Lung microvascular endothelial cell (primary cell): ENCODE results near the gene OR2AE1. TPM values are rescaled to one million over a fixed set of nuclear protein-coding genes. Genes with fewer than 3 reads are reported as not detected.

Experiments used
- DNase-seq, 2 donors: peaks; one replicate each; pipeline versions ENCODE4 v3.0.0 to v3.0.0-alpha.2; 2010; ENCODE audit warnings: low read depth in 2 of 2
- total RNA-seq: library from RNA; depleted of rRNA; stranded (reverse); fragments of >200 nt; gene quantifications from 2 replicates; pipeline ENCODE4 v1.2.1, GENCODE V29; 2014

Gene OR2AE1
- total RNA-seq, 1 donor from 2014 or later, result not detected

DNA sequence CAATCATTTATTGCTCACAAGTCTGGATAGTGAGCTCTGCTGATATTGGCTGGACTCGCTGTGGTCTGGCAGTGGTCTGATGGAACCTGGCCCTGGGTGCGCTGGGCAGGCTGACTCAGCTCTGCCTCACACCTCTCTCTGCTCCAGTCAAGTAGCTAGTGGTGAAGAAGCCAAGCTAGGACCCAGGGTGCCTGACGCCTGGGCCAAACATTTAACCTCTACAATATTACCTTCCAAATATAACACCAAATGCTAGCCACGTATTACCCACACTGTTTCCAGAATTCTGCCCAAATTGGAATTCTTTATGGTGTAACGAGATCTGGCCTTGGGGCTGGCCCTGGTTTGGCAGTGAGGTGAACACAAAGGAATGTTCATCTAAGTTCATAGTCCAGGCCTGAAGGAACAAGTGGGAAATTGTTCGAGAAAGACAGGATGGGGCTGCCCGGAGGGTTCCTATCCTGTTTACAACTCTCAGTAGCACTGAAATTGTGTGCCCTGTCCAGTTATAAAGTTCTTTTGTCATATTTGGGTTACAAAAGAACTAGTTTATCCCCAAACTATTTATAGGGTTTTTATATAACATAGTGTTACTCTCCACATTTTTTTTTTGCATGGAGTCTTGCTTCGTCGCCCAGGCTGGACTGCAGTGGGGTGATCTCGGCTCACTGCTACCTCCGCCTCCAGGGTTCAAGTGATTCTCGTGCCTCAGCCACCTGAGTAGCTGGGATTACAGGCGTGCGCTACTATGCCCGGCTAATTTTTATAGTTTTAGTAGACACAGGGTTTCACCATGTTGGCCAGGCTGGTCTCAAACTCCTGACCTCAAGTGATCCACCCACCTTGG lies 16.3 kb downstream of the OR2AE1 start:
- DNase-seq, result peak in 1 of 2 donors; percentile 26

DNA sequence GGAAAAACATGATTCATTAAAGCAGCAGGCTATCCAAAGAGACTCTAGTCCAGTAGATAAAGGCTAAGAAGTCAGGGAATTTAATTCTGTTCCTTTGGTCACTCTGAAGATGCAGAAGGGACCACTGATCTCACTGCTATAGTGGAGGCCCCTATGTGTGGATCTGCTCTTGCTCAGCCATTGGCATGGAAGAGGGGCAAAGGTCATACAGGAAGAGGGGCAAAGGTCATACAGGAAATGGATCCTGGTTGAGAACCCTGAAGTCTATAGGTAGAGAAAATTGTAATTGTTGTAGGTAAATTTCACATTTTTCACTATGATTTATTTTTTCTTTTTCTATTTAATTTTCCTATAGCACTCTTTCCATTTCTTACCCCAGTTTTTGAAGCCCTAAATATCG lies 21.6 kb downstream of the OR2AE1 start:
- DNase-seq, result no peak

DNA sequence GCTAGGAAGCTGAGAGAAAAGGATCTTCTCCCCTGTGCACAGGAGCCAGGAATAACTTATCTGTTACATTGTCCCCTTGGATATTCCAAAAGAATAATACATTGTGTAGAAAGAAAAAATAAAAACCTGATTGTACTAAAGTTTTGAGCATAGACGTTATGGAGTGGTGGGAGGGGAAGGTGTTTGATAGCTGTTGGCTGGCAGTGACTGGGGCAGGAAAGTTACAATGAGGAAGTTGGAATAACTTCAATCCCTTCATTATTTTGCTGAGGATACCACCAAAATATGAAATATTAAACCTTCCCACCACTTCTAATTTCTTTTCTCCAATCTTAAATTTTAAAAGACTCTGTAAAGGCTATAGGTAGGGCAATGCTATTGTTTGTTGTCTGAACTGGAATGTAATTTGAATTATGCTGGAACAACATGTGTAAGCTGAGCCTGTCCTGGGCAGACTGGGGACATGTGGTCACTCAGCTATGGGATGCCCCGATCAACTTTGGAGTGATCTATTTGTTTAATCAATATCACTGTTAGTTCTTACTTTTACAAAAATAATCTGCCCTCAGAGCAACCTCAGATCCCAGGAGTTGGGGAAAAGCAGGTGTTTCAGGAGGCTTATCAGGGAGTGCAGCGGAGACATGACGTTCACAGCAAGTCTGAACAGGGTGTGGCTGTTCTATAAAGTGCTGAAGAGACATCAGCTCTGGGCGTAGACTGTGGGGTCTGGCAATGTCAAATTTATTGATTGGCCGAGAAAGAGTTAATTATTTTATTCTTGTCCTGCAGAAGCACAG lies 28.2 kb downstream of the OR2AE1 start:
- DNase-seq, result no peak

DNA sequence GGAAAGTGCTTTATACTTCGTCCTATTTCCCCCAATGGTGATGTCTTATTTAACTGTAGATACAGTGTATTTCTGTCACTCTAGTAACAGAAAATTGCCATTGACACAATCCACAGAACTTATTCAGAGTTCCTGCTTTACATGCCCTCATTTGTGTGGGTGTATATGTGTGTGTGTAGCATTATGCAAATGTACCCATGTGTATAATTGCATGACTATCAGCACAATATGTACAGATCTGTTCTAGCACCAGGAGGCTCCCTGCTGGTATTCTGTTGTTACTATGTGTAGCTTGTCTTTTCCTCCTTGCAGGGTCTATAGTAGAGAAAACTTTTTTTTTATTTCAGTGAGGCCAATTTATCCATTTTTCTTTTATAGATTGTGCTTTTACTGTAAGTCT lies 32.5 kb downstream of the OR2AE1 start:
- no peak for DNase-seq

DNA sequence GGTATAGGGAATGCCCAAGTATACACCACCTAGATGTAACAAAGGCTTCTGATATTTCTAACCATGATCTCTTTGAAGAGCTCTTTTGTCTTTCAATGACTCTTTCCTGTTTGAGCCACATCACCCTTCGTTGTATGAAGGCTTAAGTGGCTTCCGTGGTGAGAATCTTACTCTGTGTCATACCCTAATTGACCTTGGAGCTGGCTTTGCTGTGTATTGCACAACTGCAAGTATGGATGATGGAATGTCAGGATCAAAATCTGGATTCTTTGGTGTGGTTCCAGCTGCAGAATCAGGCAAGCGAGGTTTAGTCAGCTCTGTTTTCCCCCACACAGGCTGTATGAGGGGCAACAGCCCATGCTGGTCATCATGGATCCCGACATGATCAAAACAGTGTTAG lies 33.0 kb downstream of the OR2AE1 start:
- DNase-seq, result no peak

DNA sequence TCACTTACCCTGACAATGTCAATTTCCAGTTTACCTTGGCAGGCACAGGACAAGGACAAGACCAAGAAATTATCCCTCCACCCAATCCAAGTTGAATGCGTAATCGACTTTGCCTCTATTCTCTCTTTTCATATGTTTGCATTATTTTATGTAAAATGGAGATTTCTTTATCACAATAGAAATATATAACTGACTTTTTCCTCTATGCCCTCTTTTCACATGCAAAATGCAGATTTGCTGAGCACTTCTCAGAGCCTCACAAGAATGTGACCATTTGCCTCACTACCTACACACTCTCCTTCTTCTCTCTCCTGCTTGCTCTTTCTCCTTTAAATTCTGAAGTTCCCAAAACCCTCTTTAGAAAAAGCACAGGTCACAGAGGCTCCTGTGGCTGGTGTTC lies 33.9 kb downstream of the OR2AE1 start:
- DNase-seq, result no peak

DNA sequence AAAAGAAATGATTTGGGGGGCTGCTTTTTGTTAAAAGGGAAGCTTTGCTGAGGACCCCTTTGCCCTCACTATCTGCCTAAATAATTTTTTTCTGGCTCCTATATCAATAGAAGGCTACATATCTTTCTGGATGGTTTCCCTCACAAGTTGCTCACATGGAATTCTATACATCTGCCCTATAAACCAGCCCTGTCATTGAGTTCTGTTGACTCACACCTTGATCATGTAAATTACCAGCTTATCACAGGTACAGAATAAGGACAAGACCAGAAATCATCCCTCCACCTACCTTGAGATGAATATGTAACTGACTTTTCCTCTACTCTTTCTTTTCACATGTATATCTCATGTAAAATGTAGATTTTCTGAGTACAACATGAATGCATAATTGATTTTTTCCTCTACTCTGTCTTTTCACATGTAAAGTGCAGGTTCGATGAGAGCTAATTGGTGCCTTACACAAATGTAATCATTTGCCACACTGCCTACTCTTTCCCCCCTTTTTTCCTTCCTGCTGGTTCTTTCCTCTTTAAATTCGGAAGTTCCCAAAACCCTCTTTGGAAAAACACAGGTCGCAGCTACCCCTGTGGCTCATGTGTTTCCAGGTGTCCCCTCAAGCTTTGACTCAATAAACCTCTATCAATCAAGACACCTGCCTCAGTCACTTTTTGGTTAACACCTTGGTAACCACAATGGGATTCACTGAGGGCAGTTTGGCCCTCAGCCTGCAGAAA lies 36.5 kb downstream of the OR2AE1 start:
- DNase-seq, result no peak

DNA sequence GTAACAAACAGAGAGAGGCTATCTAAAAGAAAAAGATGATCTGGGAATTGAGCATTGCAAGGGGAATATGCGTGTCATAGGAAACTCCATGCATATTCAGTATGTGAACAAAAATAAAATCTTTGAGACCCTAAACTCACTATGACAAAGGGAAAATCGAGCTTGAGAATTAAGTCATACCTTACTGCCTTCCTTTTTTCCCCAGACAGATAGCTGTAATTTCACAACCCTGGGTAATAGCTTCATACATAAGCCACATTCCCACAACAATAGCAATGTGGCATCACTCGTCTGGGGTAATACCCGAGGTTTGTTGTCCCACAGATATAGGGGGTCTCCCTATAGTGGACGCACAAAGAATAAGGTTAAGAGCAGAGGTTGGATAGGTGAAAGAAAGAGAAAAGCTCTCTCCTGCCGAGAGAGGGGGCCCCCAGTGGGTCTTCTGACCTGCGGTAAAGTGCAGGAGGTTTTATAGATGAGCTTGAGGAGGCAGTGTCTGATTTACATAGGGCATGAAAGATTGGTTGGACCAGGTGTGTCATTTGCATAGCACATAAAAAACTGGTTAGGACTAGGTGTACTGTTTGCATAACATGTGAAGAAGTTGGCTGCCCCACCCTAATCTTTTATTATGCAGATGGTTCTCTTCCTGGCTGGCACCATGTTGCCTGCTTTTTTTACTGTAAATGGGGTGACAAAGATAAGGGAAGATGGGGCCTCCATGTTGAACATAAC lies 37.4 kb downstream of the OR2AE1 start:
- DNase-seq, result no peak

DNA sequence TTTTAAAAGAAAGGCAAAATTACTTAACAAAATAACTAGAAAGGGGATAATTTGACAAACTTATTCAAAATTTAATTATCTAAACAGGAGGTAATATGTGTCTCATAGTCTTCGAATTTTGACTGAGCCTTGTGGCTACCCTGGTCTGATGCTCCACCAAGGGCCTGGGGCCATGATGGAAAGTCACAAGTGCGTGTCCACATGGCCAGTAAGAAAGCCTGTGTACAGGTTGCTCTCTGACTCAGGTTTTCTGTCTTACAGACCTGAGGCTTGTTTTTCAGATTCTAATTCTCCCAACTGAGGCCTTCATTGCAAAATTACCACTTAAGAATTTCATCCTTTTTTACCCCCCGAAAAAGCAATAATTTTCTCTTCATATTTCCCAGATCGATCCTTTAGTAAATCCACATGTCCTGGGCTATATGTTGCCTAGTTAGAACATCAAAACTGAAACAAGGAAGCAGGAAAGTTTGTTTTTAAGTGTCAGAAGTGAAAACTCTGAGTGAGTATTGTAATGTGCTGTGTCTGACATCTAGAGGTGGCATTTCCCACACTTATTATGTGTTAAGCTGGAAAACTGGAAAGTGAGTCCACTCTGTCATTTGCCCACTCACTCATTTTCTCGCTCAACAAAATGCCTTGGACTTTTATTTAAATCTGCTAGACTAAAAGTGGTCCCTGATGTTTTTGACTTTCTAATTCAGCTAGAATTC lies 39.0 kb downstream of the OR2AE1 start:
- peak; percentile 15 to 26 for DNase-seq

DNA sequence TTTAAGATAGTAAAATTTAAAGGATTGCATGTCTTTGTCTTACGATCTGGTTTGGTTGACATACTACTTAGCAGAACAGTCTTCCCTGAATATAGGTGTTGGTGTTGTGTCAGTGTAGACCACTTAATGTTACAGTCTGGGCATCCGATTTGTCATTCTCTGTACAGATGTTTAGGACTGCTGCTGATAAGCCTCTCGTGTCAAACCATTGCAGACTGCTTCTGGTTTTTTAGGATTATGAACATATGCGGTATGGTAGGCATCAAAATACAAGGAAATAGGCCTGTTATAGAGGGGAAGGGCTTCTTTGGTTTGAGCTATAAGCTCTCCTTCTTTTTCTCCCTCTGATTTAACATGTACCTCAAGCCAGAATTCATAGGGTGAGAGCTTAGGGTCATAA lies 41.6 kb downstream of the OR2AE1 start:
- no peak for DNase-seq

DNA sequence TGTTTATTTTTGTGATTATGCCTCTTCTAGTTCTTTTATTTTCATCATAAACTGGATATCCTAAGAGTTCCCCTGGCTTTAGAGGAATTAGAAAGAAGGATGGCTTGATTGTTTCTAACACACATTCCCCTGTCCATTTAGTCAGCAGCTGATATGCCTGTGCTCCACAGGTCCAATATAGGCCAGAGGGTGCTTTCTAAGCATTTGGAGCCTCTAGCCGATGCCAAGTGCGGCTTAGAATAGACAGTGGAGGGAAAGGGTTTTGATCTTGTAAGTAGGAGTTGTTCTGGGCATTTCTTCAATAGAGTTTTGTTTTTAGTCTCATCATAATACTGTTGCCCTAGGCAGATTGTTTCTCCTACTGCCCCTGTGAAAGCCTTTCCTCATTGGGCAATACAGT lies 42.5 kb downstream of the OR2AE1 start:
- no peak for DNase-seq

DNA sequence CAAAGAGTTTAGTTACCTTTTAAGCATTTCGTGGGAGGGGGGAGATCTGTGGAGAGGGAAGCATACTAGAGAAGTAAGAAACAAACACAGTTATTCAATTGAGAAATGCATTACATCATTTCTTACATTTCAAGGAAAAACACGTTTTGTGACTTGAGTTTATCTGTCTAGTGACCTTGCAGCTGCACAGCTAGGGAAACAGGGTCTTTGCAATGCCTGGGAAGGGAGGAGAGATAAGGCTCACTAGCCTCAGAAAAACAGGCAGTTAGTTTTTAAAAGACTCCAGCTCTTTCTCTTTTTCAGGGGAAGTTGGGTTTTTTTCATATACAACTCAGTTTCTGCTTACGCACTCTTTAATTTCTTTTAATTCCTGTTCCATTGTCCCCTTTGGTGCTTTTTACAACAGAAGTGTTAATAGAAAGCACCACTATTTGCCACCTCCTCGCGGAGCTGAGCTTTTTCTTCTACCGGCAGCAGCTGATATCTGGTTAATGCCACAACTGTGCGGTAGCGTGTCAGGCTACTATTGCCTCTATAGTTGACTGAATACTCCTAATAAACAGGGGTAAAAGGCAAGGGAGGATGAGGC lies 43.5 kb downstream of the OR2AE1 start:
- no peak for DNase-seq

DNA sequence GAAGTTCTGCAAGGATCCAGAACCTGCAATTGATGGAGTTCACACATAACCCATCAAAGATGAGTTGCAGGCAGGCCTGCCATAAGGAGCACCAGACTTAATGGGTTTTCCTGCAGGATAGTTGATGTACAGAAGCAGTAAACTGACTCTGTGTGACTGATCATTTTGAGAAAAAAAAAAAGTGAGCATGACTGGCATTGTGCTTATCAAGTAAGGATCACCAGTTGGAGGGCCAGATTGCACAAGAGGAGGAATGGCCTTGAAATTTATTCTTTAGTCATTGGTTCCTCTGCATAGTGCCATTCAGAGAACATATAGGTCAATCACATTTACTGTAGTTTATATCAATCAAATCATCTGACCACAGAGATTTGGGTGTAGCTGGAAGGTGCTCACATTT lies 45.2 kb downstream of the OR2AE1 start:
- DNase-seq, result no peak

DNA sequence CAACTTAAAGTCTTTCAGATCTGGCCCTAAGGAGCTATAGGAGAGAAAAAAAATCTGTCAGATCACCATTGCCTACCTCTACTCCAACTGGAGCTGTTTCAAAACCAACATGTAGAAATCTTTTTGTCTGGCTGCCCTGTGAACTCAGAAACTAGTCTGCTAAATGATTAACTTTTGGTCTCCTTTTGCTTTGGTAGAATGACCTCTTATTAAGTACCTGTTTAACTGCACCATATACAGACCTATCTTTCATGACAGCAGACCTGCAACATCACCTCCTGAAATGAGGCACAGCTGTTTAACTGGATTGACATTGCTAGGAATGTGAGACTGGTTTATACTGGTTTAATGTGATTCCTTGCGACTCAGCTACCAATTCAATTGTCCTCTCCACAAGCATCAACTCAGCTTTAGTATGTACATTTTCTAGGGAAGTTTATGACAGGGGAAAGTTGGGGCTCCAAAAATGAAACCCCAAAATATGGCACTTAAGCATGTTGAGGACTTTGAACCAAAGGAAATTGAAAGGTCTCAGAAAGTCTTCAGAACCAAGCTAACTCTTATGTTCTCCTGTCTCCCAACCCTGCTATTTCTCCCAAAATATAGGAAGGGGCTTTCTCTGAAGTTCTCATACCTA lies 47.2 kb downstream of the OR2AE1 start:
- no peak for DNase-seq

DNA sequence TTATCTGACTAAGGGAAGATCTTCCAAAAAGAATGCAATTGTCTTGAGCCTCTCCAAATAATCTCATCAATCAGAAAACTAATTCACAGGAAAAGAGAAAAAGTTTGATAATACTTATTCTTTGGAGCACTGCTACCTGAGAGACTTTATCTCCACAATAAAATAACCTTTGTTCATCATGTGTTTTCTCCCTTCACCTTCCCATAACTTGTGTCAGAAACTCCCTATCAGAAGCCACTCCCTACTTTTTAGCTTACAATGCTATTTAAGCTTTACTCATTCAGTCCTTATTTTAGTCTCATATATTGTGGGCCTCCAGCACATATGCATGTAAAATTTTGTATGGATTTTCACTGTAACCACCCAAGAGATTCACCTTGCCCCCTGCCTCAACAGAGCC lies 48.0 kb downstream of the OR2AE1 start:
- no peak for DNase-seq

DNA sequence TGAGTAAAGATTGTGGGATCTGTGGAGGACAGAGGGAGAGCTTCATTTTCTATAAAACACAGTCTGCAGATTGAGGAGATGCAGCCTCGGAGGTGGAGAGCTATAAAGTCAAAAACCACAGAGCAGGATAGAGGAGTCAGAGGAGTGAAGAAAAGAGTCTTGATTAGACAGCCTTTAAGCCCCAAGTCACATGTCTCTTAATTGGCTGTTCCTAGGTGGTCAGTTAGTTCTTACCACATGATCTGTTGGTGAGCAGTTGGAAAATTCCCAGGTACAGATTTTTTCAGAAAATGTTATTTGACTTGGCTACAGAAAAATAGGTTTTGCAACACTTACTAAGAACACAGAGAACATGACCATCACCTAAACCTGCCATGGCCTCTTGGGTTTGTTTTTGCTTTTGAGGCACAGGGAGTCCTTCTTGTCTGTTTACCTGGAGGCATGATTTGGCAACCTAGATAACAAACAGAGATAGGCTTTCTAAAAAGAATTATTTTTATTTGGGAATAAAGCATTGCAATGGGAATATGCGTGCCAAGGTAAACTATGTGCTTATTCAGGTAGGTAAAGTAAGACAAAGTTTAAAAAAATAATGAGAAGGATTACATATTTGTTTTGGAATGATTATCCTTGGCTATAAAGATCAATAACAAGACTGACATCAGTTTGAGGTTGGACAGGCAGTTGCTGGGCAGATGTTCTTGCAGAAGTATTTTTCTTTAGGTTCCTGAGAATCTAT lies 49.6 kb downstream of the OR2AE1 start:
- no peak for DNase-seq
